IPS DF 6.9 (cell line): Measurements from ENCODE around the gene GTPBP3.

Source experiments
- DNase-seq: peaks from one replicate; pipeline ENCODE4 v3.0.0-alpha.2; 2013; ENCODE audit warnings: low read depth, low spot score
- H3K27ac ChIP-seq: one replicate; pipeline ENCODE4 v1.5.1; 2013; ENCODE audit warnings: low read length, control low read depth
- H3K27me3 ChIP-seq: 2 replicates; pipeline ENCODE4 v1.6.1; 2013; ENCODE audit warnings: mild to moderate bottlenecking, low read length; ENCODE audit not compliant: control insufficient read depth, insufficient read depth
- H3K36me3 ChIP-seq: 2 replicates; pipeline ENCODE4 v1.6.1; 2013; ENCODE audit warnings: low read length; ENCODE audit not compliant: control insufficient read depth, insufficient read depth
- H3K4me1 ChIP-seq: 2 replicates; pipeline ENCODE4 v1.6.1; 2013; ENCODE audit warnings: low read length; ENCODE audit not compliant: control insufficient read depth, insufficient read depth
- H3K4me3 ChIP-seq: 2 replicates; pipeline ENCODE4 v1.5.1; 2013; ENCODE audit warnings: mild to moderate bottlenecking, low read length
- H3K9me3 ChIP-seq: 2 replicates; pipeline ENCODE4 v1.6.1; 2013; ENCODE audit warnings: low read length, inconsistent platforms; ENCODE audit not compliant: control insufficient read depth, insufficient read depth
- WGBS: extraction: QIAGEN DNeasy Blood & Tissue Kit; methylation state at CpG from one replicate; pipeline ENCODE4 v1.1.7; 2013; ENCODE audit warnings: mixed read lengths, missing lambda C conversion rate; ENCODE audit not compliant: insufficient read length, insufficient coverage; 5-methylcytosine and 5-hydroxymethylcytosine counted together

Gene GTPBP3

GRCh38 chr19:17389957-17390664 lies 52.8 kb downstream of the GTPBP3 start:
- Histone ChIP-seq H3K9me3 (no peaks in the 10 kb centered on the region), H3K4me1 (no peaks in the 10 kb centered on the region; the same call in 1 of the 2 replicates), H3K27me3 (no peaks in the 10 kb centered on the region), H3K27ac (no peak overlapping the region), H3K36me3 (no peaks in the 10 kb centered on the region), H3K4me3 (peak overlapping the region; percentile 39)
- DNase-seq = no peak
- no CpG with 5 or more reads among the region's 37 CpGs for WGBS

GRCh38 chr19:17390665-17391370 lies 53.5 kb downstream of the GTPBP3 start:
- no peak overlapping the region for H3K27ac ChIP-seq
- no peaks in the 10 kb centered on the region for H3K36me3 ChIP-seq
- no peaks in the 10 kb centered on the region; the same call in 1 of the 2 replicates for H3K4me1 ChIP-seq
- no peaks in the 10 kb centered on the region for H3K27me3 ChIP-seq
- DNase-seq = no peak
- peak overlapping the region; percentile 39 for H3K4me3 ChIP-seq
- no CpG with 5 or more reads among the region's 50 CpGs for WGBS
- H3K9me3 ChIP-seq = no peaks in the 10 kb centered on the region

- no CpG with 5 or more reads among the region's 26 CpGs for WGBS
- H3K4me1 ChIP-seq = no peaks in the 10 kb centered on the region; the same call in 1 of the 2 replicates
- peak overlapping the region; percentile 36; the same call in 1 of the 2 replicates for H3K4me3 ChIP-seq
- DNase-seq = no peak
- H3K27ac ChIP-seq = no peak overlapping the region
- no peaks in the 10 kb centered on the region for H3K36me3 ChIP-seq
- no peaks in the 10 kb centered on the region for H3K9me3 ChIP-seq
- H3K27me3 ChIP-seq = no peaks in the 10 kb centered on the region
Observed at GRCh38 chr19:17391371-17392151, 54.2 kb downstream of the GTPBP3 start.
